Body of pancreas (tissue), 4 donors: ENCODE measurements around the gene HSDL2. TPM values are rescaled to one million over a fixed set of nuclear protein-coding genes. Genes with fewer than 3 reads are reported as not detected.

ENCODE experiments used
- ATAC-seq: fragments of 150-250 bp; one replicate; pipeline ENCODE4 v1.9.1; 2016
- DNase-seq, 4 donors: peaks; one replicate each; pipeline ENCODE4 v3.0.0-alpha.2; 2019
- H3K27ac ChIP-seq, 4 donors: fragments of 200-600 bp; sonication (generic); 1 replicate in 3 of 4; 2 replicates in 1 of 4; pipeline versions ENCODE4 v1.5.1 to v1.6.1; 2016 to 2019; ENCODE audit warnings: mild to moderate bottlenecking in 1 of 4, mixed read lengths in 1 of 4, moderate library complexity in 1 of 4
- H3K27me3 ChIP-seq, 2 donors: fragments of 200-600 bp; sonication (generic); one replicate each; pipeline ENCODE4 v1.6.0; 2016; ENCODE audit warnings: mild to moderate bottlenecking in 1 of 2
- H3K36me3 ChIP-seq, 2 donors: fragments of 200-600 bp; sonication (generic); replicated peaks in 1 of 2; 2 replicates each; pipeline ENCODE4 v1.5.1; 2016; ENCODE audit warnings: low read depth in 2 of 2; ENCODE audit not compliant: insufficient read depth in 1 of 2
- H3K4me1 ChIP-seq: fragments of 200-600 bp; sonication (generic); one replicate; pipeline ENCODE4 v1.6.0; 2016
- H3K4me3 ChIP-seq, 2 donors: fragments of 200-600 bp; sonication (generic); 1 replicate in 1 of 2; 2 replicates in 1 of 2; pipeline ENCODE4 v1.5.1; 2016 to 2019
- H3K9me3 ChIP-seq, 3 donors: fragments of 200-600 bp; sonication (generic); 1 replicate in 2 of 3; 2 replicates in 1 of 3; pipeline ENCODE4 v1.5.1; 2016
- CTCF ChIP-seq, 7 experiments: fragments of 450-650 bp in 4 of 7; fragments of 200-600 bp in 3 of 7; sonication (generic) in 3 of 7; IDR thresholded peaks; one replicate each; pipeline ENCODE4 v1.5.1; 2016 to 2019; ENCODE audit warnings: antibody characterized with exemption in 7 of 7
- POLR2A ChIP-seq, 3 donors: fragments of 450-650 bp; IDR thresholded peaks; one replicate each; pipeline ENCODE4 v1.6.1; 2016; ENCODE audit warnings: antibody characterized with exemption in 3 of 3, mild to moderate bottlenecking in 2 of 3
- WGBS, 2 donors: methylation state at CpG; one replicate each; pipeline ENCODE4 v1.1.5; 2017; 5-methylcytosine and 5-hydroxymethylcytosine counted together
- intact Hi-C: fragments of 100-400 bp; cut with DNase I; formaldehyde crosslinking; loops from one replicate; pipeline ENCODE4 v1.15.1; 2023
- total RNA-seq, 2 donors: library from RNA; depleted of rRNA; stranded (reverse); fragments of >200 nt; gene quantifications; one replicate each; pipeline ENCODE4 v1.1.0, GENCODE V29; 2016

The HSDL2 gene
- total RNA-seq, 2 donors from 2014 or later = 20.5 to 22.7 TPM

- Histone ChIP-seq H3K4me3 (no peak overlapping the region), H3K4me1 (no peaks in the 10 kb centered on the region), H3K27ac (no peak overlapping the region), H3K27me3 (no peaks in the 10 kb centered on the region), H3K36me3 (no peaks in the 10 kb centered on the region), H3K9me3 (no peaks in the 10 kb centered on the region)
- ATAC-seq (no peak), DNase-seq (no peak)
- no peak for TF ChIP-seq CTCF (IDR thresholded peaks at IDR 0.05)
- TF ChIP-seq POLR2A (IDR thresholded peaks at IDR 0.05) = no peak
- intact Hi-C loops = no loop called here
- 94 to 98% methylated on average over 2 of the region's 2 CpGs for WGBS, 2 donors
These were observed 94.1 kb downstream of the HSDL2 start for GRCh38 chr9:112473986-112474385.

- no peak for ATAC-seq
- Histone ChIP-seq H3K27ac (no peak overlapping the region), H3K4me1 (no peaks in the 10 kb centered on the region), H3K9me3 (no peaks in the 10 kb centered on the region), H3K4me3 (no peak overlapping the region), H3K27me3 (no peaks in the 10 kb centered on the region), H3K36me3 (no peaks in the 10 kb centered on the region)
- TF ChIP-seq POLR2A (IDR thresholded peaks at IDR 0.05) (no peak), CTCF (IDR thresholded peaks at IDR 0.05) (no peak)
- 97% methylated on average over 1 of the region's 1 CpG for WGBS, 2 donors
- intact Hi-C loops = no loop called here
- DNase-seq = no peak
These were observed 95.4 kb downstream of the HSDL2 start for GRCh38 chr9:112475318-112475717.

GRCh38 chr9:112477330-112477729 lies 97.4 kb downstream of the HSDL2 start:
- H3K36me3 ChIP-seq = no peaks in the 10 kb centered on the region
- WGBS, 2 donors = 96 to 100% methylated on average over 2 of the region's 2 CpGs
- intact Hi-C loops = no loop called here

GRCh38 chr9:112479221-112479620 lies 99.3 kb downstream of the HSDL2 start:
- no peaks in the 10 kb centered on the region for H3K27me3 ChIP-seq
- intact Hi-C loops = no loop called here
- no peak for DNase-seq
- H3K4me3 ChIP-seq = no peak overlapping the region
- H3K4me1 ChIP-seq = no peaks in the 10 kb centered on the region
- TF ChIP-seq CTCF (IDR thresholded peaks at IDR 0.05) = no peak
- no peak for TF ChIP-seq POLR2A (IDR thresholded peaks at IDR 0.05)
- H3K36me3 ChIP-seq = no peaks in the 10 kb centered on the region
- ATAC-seq = no peak
- H3K9me3 ChIP-seq = no peaks in the 10 kb centered on the region
- H3K27ac ChIP-seq = no peak overlapping the region

More at GRCh38 chr9:112477330-112477729, 97.4 kb downstream of the HSDL2 start:
- DNase-seq (no peak), ATAC-seq (no peak)
- H3K27me3 ChIP-seq = no peaks in the 10 kb centered on the region
- H3K4me3 ChIP-seq = no peak overlapping the region
- H3K4me1 ChIP-seq = no peaks in the 10 kb centered on the region
- H3K9me3 ChIP-seq = no peaks in the 10 kb centered on the region
- no peak for TF ChIP-seq CTCF (IDR thresholded peaks at IDR 0.05)
- TF ChIP-seq POLR2A (IDR thresholded peaks at IDR 0.05) = no peak
- no peak overlapping the region for H3K27ac ChIP-seq

GRCh38 chr9:112484607-112485006 lies 104.7 kb downstream of the HSDL2 start:
- TF ChIP-seq CTCF (IDR thresholded peaks at IDR 0.05) (no peak), POLR2A (IDR thresholded peaks at IDR 0.05) (no peak)
- WGBS, 2 donors = 86 to 97% methylated on average over 2 of the region's 2 CpGs
- intact Hi-C loops = no loop called here
- ATAC-seq (no peak), DNase-seq (no peak)
- H3K36me3 ChIP-seq = peaks cover 0 to 2% of the 10 kb centered on the region in 2 donors
- peaks cover 26% of the 10 kb centered on the region for H3K4me1 ChIP-seq
- H3K27ac ChIP-seq = no peak overlapping the region
- no peak overlapping the region for H3K4me3 ChIP-seq
- H3K9me3 ChIP-seq = no peaks in the 10 kb centered on the region
- H3K27me3 ChIP-seq = no peaks in the 10 kb centered on the region
